HG03521 (cell line): Measurements from ENCODE around the gene TOMM40L.

Experiments used
- ATAC-seq: cut with Tn5 transposase; IDR thresholded peaks from one replicate; pipeline ENCODE4 v1.9.1; 2021; ENCODE audit warnings: mild to moderate bottlenecking, moderate library complexity; ENCODE audit not compliant: unreplicated experiment

Gene TOMM40L

GRCh38 chr1:161196521-161197451 lies 29.1 kb upstream of the TOMM40L start:
- ATAC-seq, result no peak

GRCh38 chr1:161197560-161198193 lies 28.2 kb upstream of the TOMM40L start:
- no peak for ATAC-seq

GRCh38 chr1:161198194-161198896 lies 27.5 kb upstream of the TOMM40L start:
- ATAC-seq, result no peak

- ATAC-seq, result no peak
Measured at GRCh38 chr1:161198897-161199431, 26.9 kb upstream of the TOMM40L start, which contains the start of gene ADAMTS4. Gene ADAMTS4 (minus strand): TSS chr1:161199054. CDS start chr1:161198627, 427 bp downstream.

GRCh38 chr1:161199506-161200139 lies 26.2 kb upstream of the TOMM40L start:
- ATAC-seq, result no peak

GRCh38 chr1:161200421-161200991 lies 25.4 kb upstream of the TOMM40L start:
- no peak for ATAC-seq

- no peak for ATAC-seq
Measured at GRCh38 chr1:161200992-161201835, 24.6 kb upstream of the TOMM40L start.

GRCh38 chr1:161201836-161202712 lies 23.8 kb upstream of the TOMM40L start, which contains the start of gene NDUFS2:
Gene NDUFS2 (plus strand): TSS chr1:161202367. CDS start chr1:161202386, 19 bp downstream.
- ATAC-seq, result peak; percentile 98

- no peak for ATAC-seq
Measured at GRCh38 chr1:161206411-161207140, 19.3 kb upstream of the TOMM40L start.

GRCh38 chr1:161207173-161207572 lies 18.7 kb upstream of the TOMM40L start:
- ATAC-seq, result no peak

- no peak for ATAC-seq
Measured at GRCh38 chr1:161209790-161210409, 16.0 kb upstream of the TOMM40L start.

- ATAC-seq, result no peak
Measured at GRCh38 chr1:161214369-161214768, 11.5 kb upstream of the TOMM40L start.

GRCh38 chr1:161215076-161215475 lies 10.8 kb upstream of the TOMM40L start, which contains the start of gene FCER1G:
Gene FCER1G (plus strand): TSS chr1:161215295. CDS start chr1:161215322, 27 bp downstream.
- ATAC-seq, result no peak

GRCh38 chr1:161216945-161217712 lies 8.7 kb upstream of the TOMM40L start:
- ATAC-seq, result peak; percentile 85

- ATAC-seq, result no peak
Measured at GRCh38 chr1:161217831-161218230, 8.0 kb upstream of the TOMM40L start.
